RWPE1 (cell line): ENCODE measurements around the gene GPRC5B.
A peak's percentile ranks its signal among the peaks of the same experiment; 100 is the strongest.

ENCODE experiments used
- CTCF ChIA-PET: fragments of 350-600 bp; sonication (Branson Sonifier 250); formaldehyde crosslinking; extraction: SDS; loops from one replicate; lab custom pipeline; 2021; lab: Yijun Ruan, JAX
- POLR2A ChIA-PET: fragments of 400-600 bp; formaldehyde crosslinking; extraction: SDS; loops from one replicate; lab custom pipeline; 2020; ENCODE audit warnings: antibody characterized with exemption; ENCODE audit not compliant: low non-redundant PET; lab: Yijun Ruan, JAX
- DNase-seq: peaks from one replicate; pipeline ENCODE4 v3.0.0; 2012; ENCODE audit warnings: low spot score
- H3K27ac ChIP-seq: fragments of 450-650 bp; 2 replicates; pipeline ENCODE4 v1.5.1; 2017
- TF ChIP-seq, protein P1 (sequence below): fragments of 450-650 bp; conservative IDR thresholded peaks from 2 replicates; pipeline ENCODE4 v1.5.1; 2017; ENCODE audit warnings: low read depth, mild to moderate bottlenecking

GPRC5B gene

GRCh38 chr16:19911204-19911603 lies 26.6 kb upstream of the GPRC5B start:
- ChIA-PET POLR2A (no interaction called here), CTCF (interaction anchor here (0.6 to 0.7 kb wide), 2 partner anchors 25 to 389 kb away, joined by 3 read pairs; no protein-coding TSS in a partner anchor)
- DNase-seq, result no peak
- no peak overlapping the region for H3K27ac ChIP-seq
- TF ChIP-seq, protein P1, sequence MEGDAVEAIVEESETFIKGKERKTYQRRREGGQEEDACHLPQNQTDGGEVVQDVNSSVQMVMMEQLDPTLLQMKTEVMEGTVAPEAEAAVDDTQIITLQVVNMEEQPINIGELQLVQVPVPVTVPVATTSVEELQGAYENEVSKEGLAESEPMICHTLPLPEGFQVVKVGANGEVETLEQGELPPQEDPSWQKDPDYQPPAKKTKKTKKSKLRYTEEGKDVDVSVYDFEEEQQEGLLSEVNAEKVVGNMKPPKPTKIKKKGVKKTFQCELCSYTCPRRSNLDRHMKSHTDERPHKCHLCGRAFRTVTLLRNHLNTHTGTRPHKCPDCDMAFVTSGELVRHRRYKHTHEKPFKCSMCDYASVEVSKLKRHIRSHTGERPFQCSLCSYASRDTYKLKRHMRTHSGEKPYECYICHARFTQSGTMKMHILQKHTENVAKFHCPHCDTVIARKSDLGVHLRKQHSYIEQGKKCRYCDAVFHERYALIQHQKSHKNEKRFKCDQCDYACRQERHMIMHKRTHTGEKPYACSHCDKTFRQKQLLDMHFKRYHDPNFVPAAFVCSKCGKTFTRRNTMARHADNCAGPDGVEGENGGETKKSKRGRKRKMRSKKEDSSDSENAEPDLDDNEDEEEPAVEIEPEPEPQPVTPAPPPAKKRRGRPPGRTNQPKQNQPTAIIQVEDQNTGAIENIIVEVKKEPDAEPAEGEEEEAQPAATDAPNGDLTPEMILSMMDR, result no peak

GRCh38 chr16:19909750-19910322 lies 25.2 kb upstream of the GPRC5B start:
- POLR2A ChIA-PET, result no interaction called here
- TF ChIP-seq, protein P1, result no peak
- CTCF ChIA-PET, result no interaction called here
- no peak for DNase-seq
- no peak overlapping the region for H3K27ac ChIP-seq

DNA sequence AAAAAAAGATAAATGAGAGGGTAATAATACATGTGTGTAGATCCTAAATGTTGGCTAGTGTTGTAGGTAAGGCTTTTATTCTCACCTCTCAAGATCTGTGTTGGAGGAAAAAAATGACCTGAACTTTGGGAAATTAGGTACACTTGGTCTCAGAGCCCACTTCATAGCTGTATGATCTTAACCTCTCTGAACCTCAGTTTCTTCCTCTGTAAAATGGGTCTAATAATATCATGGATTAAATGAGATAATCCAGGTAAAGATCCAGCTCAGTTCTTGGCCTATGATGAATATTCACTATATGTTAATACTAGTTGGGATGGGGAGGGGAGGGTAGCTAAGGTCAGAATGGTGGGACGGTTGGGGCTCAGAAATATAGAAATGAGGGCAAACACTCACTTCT lies 24.3 kb upstream of the GPRC5B start:
- TF ChIP-seq, protein P1, result no peak
- CTCF ChIA-PET, result interaction anchor here (0.7 to 4.0 kb wide), 2 partner anchors 392 to 476 kb away, joined by 3 to 71 read pairs; no protein-coding TSS in a partner anchor
- POLR2A ChIA-PET, result no interaction called here
- no peak overlapping the region for H3K27ac ChIP-seq
- no peak for DNase-seq

GRCh38 chr16:19907161-19907992 lies 22.7 kb upstream of the GPRC5B start:
- DNase-seq, result peak; percentile 73
- TF ChIP-seq, protein P1, result peak; percentile 93
- H3K27ac ChIP-seq, result no peak overlapping the region
- ChIA-PET CTCF (interaction anchor here (0.6 to 4.0 kb wide), 24 partner anchors 8 to 612 kb away, joined by 3 to 71 read pairs (median 4); no protein-coding TSS in a partner anchor), POLR2A (no interaction called here)

GRCh38 chr16:19901164-19901563 lies 16.5 kb upstream of the GPRC5B start:
- ChIA-PET CTCF (interaction anchor here (4.0 kb wide), 1 partner anchor 483 kb away, joined by 34 read pairs; no protein-coding TSS in a partner anchor), POLR2A (no interaction called here)
- no peak overlapping the region for H3K27ac ChIP-seq
- DNase-seq, result no peak
- TF ChIP-seq, protein P1, result no peak

- TF ChIP-seq, protein P1, result peak; percentile 42; the same call in 1 of the 2 replicates
- DNase-seq, result no peak
- ChIA-PET CTCF (interaction anchor here (0.6 to 4.0 kb wide), 7 partner anchors 8 to 752 kb away, joined by 3 to 34 read pairs (median 5); no protein-coding TSS in a partner anchor), POLR2A (no interaction called here)
- no peak overlapping the region for H3K27ac ChIP-seq
These were observed 14.9 kb upstream of the GPRC5B start for GRCh38 chr16:19899605-19899955.
